GM23248 (cell line): Measurements from ENCODE around the gene TTN. TPM values are rescaled to one million over a fixed set of nuclear protein-coding genes. Genes with fewer than 3 reads are reported as not detected.
A peak's percentile ranks its signal among the peaks of the same experiment; 100 is the strongest.

Experiments used
- DNase-seq: peaks from one replicate; pipeline ENCODE4 v3.0.0-alpha.2; 2015
- H2AFZ ChIP-seq: fragments of 200-600 bp; sonication (generic); 2 replicates; pipeline ENCODE4 v1.6.1; 2016; ENCODE audit warnings: antibody characterized with exemption
- H3F3A ChIP-seq: fragments of 200-600 bp; sonication (generic); 2 replicates; pipeline ENCODE4 v1.6.1; 2016; ENCODE audit warnings: mild to moderate bottlenecking, antibody characterized with exemption, mixed run types; ENCODE audit not compliant: insufficient read depth
- H3K27ac ChIP-seq: fragments of 200-600 bp; sonication (generic); 2 replicates; pipeline ENCODE4 v1.5.1; 2016; ENCODE audit warnings: mild to moderate bottlenecking
- H3K27me3 ChIP-seq: fragments of 200-600 bp; sonication (generic); replicated peaks from 2 replicates; pipeline ENCODE4 v1.6.1; 2016; ENCODE audit warnings: mild to moderate bottlenecking; ENCODE audit not compliant: insufficient read depth
- H3K36me3 ChIP-seq: fragments of 200-600 bp; sonication (generic); 2 replicates; pipeline ENCODE4 v1.6.1; 2016; ENCODE audit warnings: low read depth, mild to moderate bottlenecking
- H3K4me1 ChIP-seq: fragments of 200-600 bp; sonication (generic); 2 replicates; pipeline ENCODE4 v1.6.1; 2016; ENCODE audit warnings: mild to moderate bottlenecking; ENCODE audit not compliant: insufficient read depth
- H3K4me2 ChIP-seq: fragments of 200-600 bp; sonication (generic); one replicate; pipeline ENCODE4 v1.6.1; 2016; ENCODE audit warnings: mild to moderate bottlenecking; ENCODE audit not compliant: unreplicated experiment
- H3K4me3 ChIP-seq: fragments of 200-600 bp; sonication (generic); 2 replicates; pipeline ENCODE4 v1.5.1; 2016; ENCODE audit warnings: mild to moderate bottlenecking
- H3K79me2 ChIP-seq: fragments of 200-600 bp; sonication (generic); 2 replicates; pipeline ENCODE4 v1.6.1; 2016; ENCODE audit warnings: mild to moderate bottlenecking; ENCODE audit not compliant: insufficient read depth
- H3K9ac ChIP-seq: fragments of 200-600 bp; sonication (generic); 2 replicates; pipeline ENCODE4 v1.6.1; 2016; ENCODE audit warnings: mild to moderate bottlenecking
- H3K9me2 ChIP-seq: fragments of 200-600 bp; sonication (generic); 2 replicates; pipeline ENCODE4 v1.6.1; 2016; ENCODE audit warnings: mixed run types, mild to moderate bottlenecking, moderate library complexity; ENCODE audit not compliant: insufficient read depth
- H3K9me3 ChIP-seq: fragments of 200-600 bp; sonication (generic); one replicate; pipeline ENCODE4 v1.6.1; 2017; ENCODE audit warnings: low read depth
- H4K20me1 ChIP-seq: fragments of 200-600 bp; sonication (generic); 2 replicates; pipeline ENCODE4 v1.6.0; 2016; ENCODE audit not compliant: insufficient read depth
- EZH2 ChIP-seq: fragments of 200-600 bp; sonication (generic); IDR thresholded peaks from 2 replicates; pipeline ENCODE4 v1.6.1; 2018; ENCODE audit warnings: antibody characterized with exemption, mild to moderate bottlenecking; ENCODE audit not compliant: insufficient read depth, poor library complexity, severe bottlenecking
- EZH2phosphoT487 ChIP-seq: fragments of 200-600 bp; sonication (generic); IDR thresholded peaks from 2 replicates; pipeline ENCODE4 v1.6.1; 2018; ENCODE audit warnings: antibody characterized with exemption, moderate library complexity, mild to moderate bottlenecking, low read depth; ENCODE audit not compliant: insufficient read depth
- WGBS, 2 experiments: methylation state at CpG; one replicate each; pipeline ENCODE4 v1.1.6; 2015 to 2017; ENCODE audit warnings: low lambda C conversion rate in 2 of 2, low coverage in 1 of 2; ENCODE audit errors: missing lambda C conversion rate in 2 of 2; 5-methylcytosine and 5-hydroxymethylcytosine counted together
- in situ Hi-C: fragments of 300-500 bp; cut with MboI; formaldehyde crosslinking; loops from 2 replicates; pipeline ENCODE4 v1.15.0; 2020
- polyA plus RNA-seq: library from polyadenylated mRNA; unstranded; fragments of >200 nt; fragmentation: Nextera tagmentation; extraction: Ambion mirVana; gene quantifications from 2 replicates; pipeline ENCODE4 v1.2.1, GENCODE V29; 2016
- total RNA-seq: library from RNA; depleted of rRNA; stranded (reverse); fragments of >200 nt; shearing (Covaris generic); gene quantifications from 2 replicates; pipeline ENCODE4 v1.2.3, GENCODE V29; 2014; rRNA removed

The TTN gene
- total RNA-seq (not detected in 2 replicates), polyA plus RNA-seq (0.13 and 0.39 TPM in 2 replicates)

- WGBS, 2 experiments = 79 to 80% methylated on average over 10 of the region's 10 CpGs
- H2AFZ ChIP-seq = no peak within 1 kb of the TSS
- TF ChIP-seq EZH2phosphoT487 = no peak
- TF ChIP-seq EZH2 = no peak
- no peaks in the 10 kb centered on the region for H3K79me2 ChIP-seq
- no peak within 1 kb of the TSS for H3K27ac ChIP-seq
- H3K27me3 ChIP-seq = no peaks in the 10 kb centered on the region
- in situ Hi-C loops = no loop called here
- no peaks in the 10 kb centered on the region for H4K20me1 ChIP-seq
- no peaks in the 10 kb centered on the region for H3F3A ChIP-seq
- H3K36me3 ChIP-seq = no peaks in the 10 kb centered on the region
- no peak for DNase-seq
- no peaks in the 10 kb centered on the region for H3K4me1 ChIP-seq
- H3K9me2 ChIP-seq = no peaks in the 10 kb centered on the region
- H3K4me3 ChIP-seq = no peak within 1 kb of the TSS
- no peak within 1 kb of the TSS for H3K4me2 ChIP-seq
- H3K9me3 ChIP-seq = no peaks in the 10 kb centered on the region
- no peak within 1 kb of the TSS for H3K9ac ChIP-seq
Observed at GRCh38 chr2:178807227-178808008, at the start of gene TTN. Gene TTN (minus strand): TSS chr2:178807423. CDS start chr2:178804642, 2,781 bp downstream.

- Histone ChIP-seq H2AFZ (no peak overlapping the region), H3K4me3 (no peak overlapping the region), H3F3A (peaks cover 5% of the 10 kb centered on the region; the same call in 1 of the 2 replicates), H3K27ac (peak overlapping the region; percentile 17), H3K9ac (no peak overlapping the region), H3K27me3 (no peaks in the 10 kb centered on the region), H4K20me1 (no peaks in the 10 kb centered on the region), H3K36me3 (no peaks in the 10 kb centered on the region), H3K79me2 (no peaks in the 10 kb centered on the region), H3K9me2 (no peaks in the 10 kb centered on the region), H3K4me2 (no peak overlapping the region), H3K4me1 (peaks cover 9% of the 10 kb centered on the region), H3K9me3 (no peaks in the 10 kb centered on the region)
- peak; percentile 6 for DNase-seq
- in situ Hi-C loops = no loop called here
- TF ChIP-seq EZH2 (no peak), EZH2phosphoT487 (no peak)
Observed at GRCh38 chr2:178855151-178855550, 47.9 kb upstream of the TTN start.

- H3K27me3 ChIP-seq = no peaks in the 10 kb centered on the region
- TF ChIP-seq EZH2phosphoT487 (no peak), EZH2 (no peak)
- no peak overlapping the region for H3K4me3 ChIP-seq
- no peak overlapping the region for H3K4me2 ChIP-seq
- H3K9ac ChIP-seq = no peak overlapping the region
- H3K36me3 ChIP-seq = no peaks in the 10 kb centered on the region
- no peak for DNase-seq
- H3K4me1 ChIP-seq = peaks cover 21% of the 10 kb centered on the region
- in situ Hi-C loops = no loop called here
- WGBS, 2 experiments = 90 to 92% methylated on average over 5 of the region's 5 CpGs
- H3F3A ChIP-seq = peaks cover 18% of the 10 kb centered on the region
- no peaks in the 10 kb centered on the region for H3K79me2 ChIP-seq
- H4K20me1 ChIP-seq = no peaks in the 10 kb centered on the region
- H3K9me3 ChIP-seq = no peaks in the 10 kb centered on the region
- H3K9me2 ChIP-seq = no peaks in the 10 kb centered on the region; the same call in 1 of the 2 replicates
- no peak overlapping the region for H3K27ac ChIP-seq
- H2AFZ ChIP-seq = no peak overlapping the region
Observed at GRCh38 chr2:178848335-178848734, 41.1 kb upstream of the TTN start.

- Histone ChIP-seq H3K9ac (no peak overlapping the region), H3F3A (peaks cover 18% of the 10 kb centered on the region), H3K4me2 (peak overlapping the region; percentile 48), H4K20me1 (no peaks in the 10 kb centered on the region), H3K9me2 (no peaks in the 10 kb centered on the region; the same call in 1 of the 2 replicates), H3K27ac (no peak overlapping the region), H3K36me3 (no peaks in the 10 kb centered on the region), H2AFZ (no peak overlapping the region), H3K4me1 (peaks cover 21% of the 10 kb centered on the region), H3K27me3 (no peaks in the 10 kb centered on the region), H3K4me3 (no peak overlapping the region), H3K9me3 (no peaks in the 10 kb centered on the region), H3K79me2 (no peaks in the 10 kb centered on the region)
- DNase-seq = peak; percentile 48
- 35 to 38% methylated on average over 2 of the region's 2 CpGs for WGBS, 2 experiments
- in situ Hi-C loops = no loop called here
- no peak for TF ChIP-seq EZH2
- no peak for TF ChIP-seq EZH2phosphoT487
Observed at GRCh38 chr2:178846458-178846802, 39.2 kb upstream of the TTN start.
